ENCODE measurements around the gene PCDHA1.
"Not testable (repeated sequence)": the region's sequence is repeated elsewhere in the genome, so short reads cannot be mapped to it uniquely, and the experiment has no call there.

PCDHA1 gene

DNA sequence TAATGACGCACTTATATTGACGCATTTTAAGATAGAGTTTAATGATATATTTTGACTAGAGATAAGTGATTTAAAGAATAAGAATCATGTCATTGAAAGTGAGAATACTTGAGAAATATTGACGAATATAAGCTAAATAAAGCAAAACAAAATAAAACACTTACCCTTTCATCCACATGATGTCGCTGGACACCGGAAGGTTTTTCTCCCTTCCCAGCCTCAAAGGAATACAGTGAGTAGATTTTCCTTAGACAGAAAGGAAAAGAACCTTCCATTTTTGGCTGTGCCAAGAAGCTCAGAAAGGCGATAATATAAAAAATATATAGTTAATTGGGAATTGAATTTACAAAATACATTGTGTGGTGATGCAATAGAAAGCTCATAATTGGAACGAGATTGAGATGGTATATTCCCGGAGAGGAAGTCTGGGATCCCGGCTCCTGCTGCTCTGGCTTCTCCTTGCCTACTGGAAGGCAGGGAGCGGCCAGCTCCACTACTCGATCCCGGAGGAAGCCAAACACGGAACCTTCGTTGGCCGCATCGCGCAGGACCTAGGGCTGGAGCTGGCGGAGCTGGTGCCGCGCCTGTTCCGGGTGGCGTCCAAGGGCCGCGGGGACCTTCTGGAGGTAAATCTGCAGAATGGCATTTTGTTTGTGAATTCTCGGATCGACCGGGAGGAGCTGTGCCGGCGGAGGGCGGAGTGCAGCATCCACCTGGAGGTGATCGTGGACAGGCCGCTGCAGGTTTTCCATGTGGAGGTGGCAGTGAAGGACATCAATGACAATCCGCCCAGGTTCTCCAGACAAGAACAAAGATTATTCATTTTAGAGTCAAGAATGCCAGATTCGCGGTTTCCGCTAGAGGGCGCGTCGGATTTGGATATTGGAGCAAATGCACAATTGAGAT is 35.7 kb downstream of the PCDHA1 start, which contains the start of gene PCDHA5:
Gene PCDHA5 (plus strand): TSS at position 239 of the 906 bp plus-strand sequence.
- no peaks in the 10 kb centered on the region for H3K4me1 ChIP-seq (ENCODE audit: control insufficient read depth, low read length)
- H3K27me3 ChIP-seq (ENCODE audit: control insufficient read depth, low read length) = no peaks in the 10 kb centered on the region; the same call in 1 of the 2 replicates
- no peaks in the 10 kb centered on the region for H3K9me3 ChIP-seq (ENCODE audit: control insufficient read depth, insufficient read depth, low read length)
- H3K4me2 ChIP-seq (ENCODE audit: low read length) = no peak within 1 kb of the TSS
- no peaks in the 10 kb centered on the region for H3F3A ChIP-seq (ENCODE audit: control insufficient read depth, insufficient read depth)
- H4K20me1 ChIP-seq (ENCODE audit: control insufficient read depth, insufficient read depth, low read depth, low read length) = no peaks in the 10 kb centered on the region
- H3K9me2 ChIP-seq (replicated peaks; ENCODE audit: control insufficient read depth, low read length) = no peaks in the 10 kb centered on the region
- TF ChIP-seq CTCF (IDR thresholded peaks at IDR 0.05; ENCODE audit: low read depth, low read length, poor library complexity, severe bottlenecking) = peak; percentile 67
- no peak for TF ChIP-seq EZH2phosphoT487 (IDR thresholded peaks at IDR 0.05; ENCODE audit: borderline replicate concordance, low read length)
- no peak within 1 kb of the TSS for H3K4me3 ChIP-seq (ENCODE audit: low read length)
- no peaks in the 10 kb centered on the region for H3K36me3 ChIP-seq (ENCODE audit: control insufficient read depth, low read length)
- no peak within 1 kb of the TSS for H3K27ac ChIP-seq (ENCODE audit: low read depth, low read length)
- H3K79me2 ChIP-seq (ENCODE audit: control insufficient read depth, low read length) = no peaks in the 10 kb centered on the region

DNA sequence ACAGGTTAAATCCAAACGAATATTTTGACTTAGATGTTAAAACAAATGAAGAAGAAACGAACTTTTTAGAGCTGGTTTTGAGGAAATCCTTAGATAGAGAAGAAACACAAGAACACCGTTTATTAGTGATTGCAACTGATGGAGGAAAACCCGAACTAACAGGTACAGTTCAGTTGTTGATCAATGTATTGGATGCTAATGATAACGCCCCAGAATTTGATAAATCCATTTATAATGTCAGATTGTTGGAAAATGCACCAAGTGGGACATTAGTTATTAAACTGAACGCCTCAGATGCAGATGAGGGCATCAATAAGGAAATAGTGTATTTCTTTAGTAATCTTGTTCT is 36.3 kb downstream of the PCDHA1 start:
- Histone ChIP-seq H3K9me2 (replicated peaks; ENCODE audit: control insufficient read depth, low read length) (no peaks in the 10 kb centered on the region), H3K4me1 (ENCODE audit: control insufficient read depth, low read length) (no peaks in the 10 kb centered on the region), H3K27me3 (ENCODE audit: control insufficient read depth, low read length) (no peaks in the 10 kb centered on the region), H3K9me3 (ENCODE audit: control insufficient read depth, insufficient read depth, low read length) (no peaks in the 10 kb centered on the region), H4K20me1 (ENCODE audit: control insufficient read depth, insufficient read depth, low read depth, low read length) (no peaks in the 10 kb centered on the region), H3K36me3 (ENCODE audit: control insufficient read depth, low read length) (no peaks in the 10 kb centered on the region), H3K27ac (ENCODE audit: low read depth, low read length) (no peak overlapping the region), H3F3A (ENCODE audit: control insufficient read depth, insufficient read depth) (no peaks in the 10 kb centered on the region), H3K4me2 (ENCODE audit: low read length) (no peak overlapping the region), H3K79me2 (ENCODE audit: control insufficient read depth, low read length) (no peaks in the 10 kb centered on the region), H3K4me3 (ENCODE audit: low read length) (no peak overlapping the region)
- TF ChIP-seq EZH2phosphoT487 (IDR thresholded peaks at IDR 0.05; ENCODE audit: borderline replicate concordance, low read length) = no peak
- TF ChIP-seq CTCF (IDR thresholded peaks at IDR 0.05; ENCODE audit: low read depth, low read length, poor library complexity, severe bottlenecking) = no peak

DNA sequence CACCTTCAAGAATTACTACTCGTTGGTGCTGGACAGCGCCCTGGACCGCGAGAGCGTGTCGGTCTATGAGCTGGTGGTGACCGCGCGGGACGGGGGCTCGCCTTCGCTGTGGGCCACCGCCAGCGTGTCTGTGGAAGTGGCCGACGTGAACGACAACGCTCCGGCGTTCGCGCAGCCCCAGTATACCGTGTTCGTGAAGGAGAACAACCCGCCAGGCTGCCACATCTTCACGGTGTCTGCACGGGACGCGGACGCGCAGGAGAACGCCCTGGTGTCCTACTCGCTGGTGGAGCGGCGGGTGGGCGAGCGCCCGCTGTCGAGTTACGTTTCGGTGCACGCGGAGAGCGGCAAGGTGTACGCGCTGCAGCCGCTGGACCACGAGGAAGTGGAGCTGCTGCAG is 37.0 kb downstream of the PCDHA1 start:
- H3K79me2 ChIP-seq (ENCODE audit: control insufficient read depth, low read length); H3K27ac ChIP-seq (ENCODE audit: low read depth, low read length); H3K9me3 ChIP-seq (ENCODE audit: control insufficient read depth, insufficient read depth, low read length); H3F3A ChIP-seq (ENCODE audit: control insufficient read depth, insufficient read depth); H3K36me3 ChIP-seq (ENCODE audit: control insufficient read depth, low read length); H3K27me3 ChIP-seq (ENCODE audit: control insufficient read depth, low read length); H3K9me2 ChIP-seq (replicated peaks; ENCODE audit: control insufficient read depth, low read length); H3K4me2 ChIP-seq (ENCODE audit: low read length); H3K4me3 ChIP-seq (ENCODE audit: low read length); H3K4me1 ChIP-seq (ENCODE audit: control insufficient read depth, low read length); H4K20me1 ChIP-seq (ENCODE audit: control insufficient read depth, insufficient read depth, low read depth, low read length): not testable (repeated sequence)

GRCh38 chr5:140823475-140823874 is 37.5 kb downstream of the PCDHA1 start:
- Histone ChIP-seq H3K36me3 (ENCODE audit: control insufficient read depth, low read length) (no peaks in the 10 kb centered on the region), H3K79me2 (ENCODE audit: control insufficient read depth, low read length) (no peaks in the 10 kb centered on the region), H3K9me2 (replicated peaks; ENCODE audit: control insufficient read depth, low read length) (no peaks in the 10 kb centered on the region), H3K4me1 (ENCODE audit: control insufficient read depth, low read length) (no peaks in the 10 kb centered on the region), H3K27me3 (ENCODE audit: control insufficient read depth, low read length) (no peaks in the 10 kb centered on the region), H3F3A (ENCODE audit: control insufficient read depth, insufficient read depth) (no peaks in the 10 kb centered on the region), H3K4me3 (ENCODE audit: low read length) (no peak overlapping the region), H3K4me2 (ENCODE audit: low read length) (no peak overlapping the region), H3K9me3 (ENCODE audit: control insufficient read depth, insufficient read depth, low read length) (no peaks in the 10 kb centered on the region), H3K27ac (ENCODE audit: low read depth, low read length) (no peak overlapping the region), H4K20me1 (ENCODE audit: control insufficient read depth, insufficient read depth, low read depth, low read length) (no peaks in the 10 kb centered on the region)
- no peak for TF ChIP-seq EZH2phosphoT487 (IDR thresholded peaks at IDR 0.05; ENCODE audit: borderline replicate concordance, low read length)
- TF ChIP-seq CTCF (IDR thresholded peaks at IDR 0.05; ENCODE audit: low read depth, low read length, poor library complexity, severe bottlenecking) = no peak

Data from DOHH2 (cell line).